GM23248 (cell line): Measurements from ENCODE around the gene COL6A3. TPM values are rescaled to one million over a fixed set of nuclear protein-coding genes. Genes with fewer than 3 reads are reported as not detected.

ENCODE experiments used
- DNase-seq: peaks from one replicate; pipeline ENCODE4 v3.0.0-alpha.2; 2015
- H2AFZ ChIP-seq: fragments of 200-600 bp; sonication (generic); 2 replicates; pipeline ENCODE4 v1.6.1; 2016; ENCODE audit warnings: antibody characterized with exemption
- H3F3A ChIP-seq: fragments of 200-600 bp; sonication (generic); 2 replicates; pipeline ENCODE4 v1.6.1; 2016; ENCODE audit warnings: mild to moderate bottlenecking, antibody characterized with exemption, mixed run types; ENCODE audit not compliant: insufficient read depth
- H3K27ac ChIP-seq: fragments of 200-600 bp; sonication (generic); 2 replicates; pipeline ENCODE4 v1.5.1; 2016; ENCODE audit warnings: mild to moderate bottlenecking
- H3K27me3 ChIP-seq: fragments of 200-600 bp; sonication (generic); replicated peaks from 2 replicates; pipeline ENCODE4 v1.6.1; 2016; ENCODE audit warnings: mild to moderate bottlenecking; ENCODE audit not compliant: insufficient read depth
- H3K36me3 ChIP-seq: fragments of 200-600 bp; sonication (generic); 2 replicates; pipeline ENCODE4 v1.6.1; 2016; ENCODE audit warnings: low read depth, mild to moderate bottlenecking
- H3K4me1 ChIP-seq: fragments of 200-600 bp; sonication (generic); 2 replicates; pipeline ENCODE4 v1.6.1; 2016; ENCODE audit warnings: mild to moderate bottlenecking; ENCODE audit not compliant: insufficient read depth
- H3K4me2 ChIP-seq: fragments of 200-600 bp; sonication (generic); one replicate; pipeline ENCODE4 v1.6.1; 2016; ENCODE audit warnings: mild to moderate bottlenecking; ENCODE audit not compliant: unreplicated experiment
- H3K4me3 ChIP-seq: fragments of 200-600 bp; sonication (generic); 2 replicates; pipeline ENCODE4 v1.5.1; 2016; ENCODE audit warnings: mild to moderate bottlenecking
- H3K79me2 ChIP-seq: fragments of 200-600 bp; sonication (generic); 2 replicates; pipeline ENCODE4 v1.6.1; 2016; ENCODE audit warnings: mild to moderate bottlenecking; ENCODE audit not compliant: insufficient read depth
- H3K9ac ChIP-seq: fragments of 200-600 bp; sonication (generic); 2 replicates; pipeline ENCODE4 v1.6.1; 2016; ENCODE audit warnings: mild to moderate bottlenecking
- H3K9me2 ChIP-seq: fragments of 200-600 bp; sonication (generic); 2 replicates; pipeline ENCODE4 v1.6.1; 2016; ENCODE audit warnings: mixed run types, mild to moderate bottlenecking, moderate library complexity; ENCODE audit not compliant: insufficient read depth
- H3K9me3 ChIP-seq: fragments of 200-600 bp; sonication (generic); one replicate; pipeline ENCODE4 v1.6.1; 2017; ENCODE audit warnings: low read depth
- H4K20me1 ChIP-seq: fragments of 200-600 bp; sonication (generic); 2 replicates; pipeline ENCODE4 v1.6.0; 2016; ENCODE audit not compliant: insufficient read depth
- EZH2 ChIP-seq: fragments of 200-600 bp; sonication (generic); IDR thresholded peaks from 2 replicates; pipeline ENCODE4 v1.6.1; 2018; ENCODE audit warnings: antibody characterized with exemption, mild to moderate bottlenecking; ENCODE audit not compliant: insufficient read depth, poor library complexity, severe bottlenecking
- EZH2phosphoT487 ChIP-seq: fragments of 200-600 bp; sonication (generic); IDR thresholded peaks from 2 replicates; pipeline ENCODE4 v1.6.1; 2018; ENCODE audit warnings: antibody characterized with exemption, moderate library complexity, mild to moderate bottlenecking, low read depth; ENCODE audit not compliant: insufficient read depth
- WGBS, 2 experiments: methylation state at CpG; one replicate each; pipeline ENCODE4 v1.1.6; 2015 to 2017; ENCODE audit warnings: low lambda C conversion rate in 2 of 2, low coverage in 1 of 2; ENCODE audit errors: missing lambda C conversion rate in 2 of 2; 5-methylcytosine and 5-hydroxymethylcytosine counted together
- in situ Hi-C: fragments of 300-500 bp; cut with MboI; formaldehyde crosslinking; loops from 2 replicates; pipeline ENCODE4 v1.15.0; 2020
- polyA plus RNA-seq: library from polyadenylated mRNA; unstranded; fragments of >200 nt; fragmentation: Nextera tagmentation; extraction: Ambion mirVana; gene quantifications from 2 replicates; pipeline ENCODE4 v1.2.1, GENCODE V29; 2016
- total RNA-seq: library from RNA; depleted of rRNA; stranded (reverse); fragments of >200 nt; shearing (Covaris generic); gene quantifications from 2 replicates; pipeline ENCODE4 v1.2.3, GENCODE V29; 2014

Gene COL6A3
- total and polyA plus RNA-seq, 2 experiments from 2014 or later: 344 to 1,362 TPM

DNA sequence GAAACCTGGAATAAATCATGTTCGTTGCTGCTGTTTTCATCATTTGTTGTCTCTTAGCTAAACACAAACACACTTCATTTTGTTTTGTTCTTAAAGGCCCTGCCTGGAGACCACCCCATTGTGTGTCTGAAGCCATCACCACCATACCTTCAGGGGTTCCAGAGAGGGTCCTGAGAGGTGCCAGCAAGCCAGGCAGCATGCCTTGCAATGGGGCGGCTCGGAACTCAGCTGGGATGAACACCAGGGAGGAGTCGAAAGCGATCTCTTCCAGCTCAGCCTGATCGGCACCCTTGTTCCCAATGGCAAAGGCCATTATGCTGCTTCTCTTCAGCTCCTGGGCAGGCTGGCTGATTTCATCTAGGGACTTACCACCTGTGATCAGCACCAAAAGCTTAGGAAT, 33.2 kb downstream of the COL6A3 start:
- Histone ChIP-seq H4K20me1 (no peaks in the 10 kb centered on the region), H3K36me3 (peaks cover 91% of the 10 kb centered on the region), H3K9me2 (no peaks in the 10 kb centered on the region), H3K4me1 (peaks cover 14% of the 10 kb centered on the region; the same call in 1 of the 2 replicates), H3F3A (peaks cover 99% of the 10 kb centered on the region), H3K27ac (0 out of 2 replicates have a peak overlapping the region, but pooled peaks have one; percentile 40), H3K27me3 (no peaks in the 10 kb centered on the region), H3K4me2 (no peak overlapping the region), H3K4me3 (no peak overlapping the region), H3K9me3 (no peaks in the 10 kb centered on the region), H3K9ac (no peak overlapping the region), H3K79me2 (peaks cover 100% of the 10 kb centered on the region), H2AFZ (no peak overlapping the region)
- 92 to 94% methylated on average over 6 of the region's 6 CpGs for WGBS, 2 experiments
- TF ChIP-seq EZH2phosphoT487 (no peak), EZH2 (no peak)
- no peak for DNase-seq
- in situ Hi-C loops: no loop called here

DNA sequence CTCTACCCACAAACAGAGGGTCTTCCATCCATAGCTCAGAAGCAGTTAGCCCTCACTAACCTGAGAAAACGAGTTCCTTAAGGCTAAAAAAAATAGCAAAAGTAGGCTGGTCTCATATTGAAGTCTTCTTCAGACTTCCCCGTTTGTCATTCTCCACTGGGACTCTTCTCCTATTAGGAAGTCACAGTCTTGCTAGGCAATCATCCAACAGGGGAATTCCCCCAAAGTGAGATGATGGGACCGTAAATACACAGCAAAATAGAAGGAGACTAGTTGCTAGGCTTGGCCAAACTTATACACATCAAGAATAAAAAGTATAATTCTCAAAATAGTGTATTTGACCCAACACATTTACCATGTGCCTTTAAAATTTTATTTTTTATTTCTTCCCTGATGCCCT, 34.3 kb downstream of the COL6A3 start:
- Histone ChIP-seq H3K27ac (peak overlapping the region; percentile 40), H3K27me3 (no peaks in the 10 kb centered on the region), H3K4me1 (peaks cover 6% of the 10 kb centered on the region; the same call in 1 of the 2 replicates), H3K36me3 (peaks cover 91% of the 10 kb centered on the region), H3K9ac (no peak overlapping the region), H4K20me1 (no peaks in the 10 kb centered on the region), H3F3A (peaks cover 99% of the 10 kb centered on the region), H3K9me2 (no peaks in the 10 kb centered on the region), H2AFZ (no peak overlapping the region), H3K4me3 (no peak overlapping the region), H3K4me2 (no peak overlapping the region), H3K79me2 (peaks cover 100% of the 10 kb centered on the region), H3K9me3 (no peaks in the 10 kb centered on the region)
- in situ Hi-C loops: no loop called here
- 48 to 58% methylated on average over 3 of the region's 3 CpGs for WGBS, 2 experiments
- DNase-seq: no peak
- no peak for TF ChIP-seq EZH2phosphoT487
- no peak for TF ChIP-seq EZH2

DNA sequence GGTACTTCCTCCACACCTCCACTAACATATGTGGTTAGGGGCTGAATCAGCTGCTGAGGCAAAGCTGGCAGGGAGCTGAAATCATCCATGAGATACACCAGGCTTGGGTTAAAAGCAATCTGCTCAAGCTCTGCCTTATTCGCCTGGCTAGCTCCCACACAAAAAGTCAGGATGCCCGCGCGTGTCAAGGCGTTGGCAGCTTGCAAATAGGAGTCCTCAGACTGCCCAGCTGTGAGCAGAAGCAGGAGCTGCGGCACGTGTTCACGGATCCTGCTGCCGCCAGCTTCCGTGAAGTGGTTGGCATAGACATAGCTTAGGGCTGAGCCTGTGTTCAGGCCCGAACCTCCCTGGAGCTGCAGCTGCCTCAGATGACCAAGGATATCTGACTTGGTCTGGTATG, 35.3 kb downstream of the COL6A3 start:
- Histone ChIP-seq H3K9ac (no peak overlapping the region), H3K9me2 (no peaks in the 10 kb centered on the region), H3K4me1 (no peaks in the 10 kb centered on the region), H3F3A (peaks cover 100% of the 10 kb centered on the region), H3K4me3 (no peak overlapping the region), H3K4me2 (no peak overlapping the region), H2AFZ (no peak overlapping the region), H3K9me3 (no peaks in the 10 kb centered on the region), H3K36me3 (peaks cover 97% of the 10 kb centered on the region), H3K79me2 (peaks cover 100% of the 10 kb centered on the region), H3K27me3 (no peaks in the 10 kb centered on the region), H3K27ac (peak overlapping the region; percentile 40; the same call in 1 of the 2 replicates), H4K20me1 (no peaks in the 10 kb centered on the region)
- in situ Hi-C loops: no loop called here
- WGBS, 2 experiments: 90 to 95% methylated on average over 11 of the region's 11 CpGs
- DNase-seq: no peak
- TF ChIP-seq EZH2phosphoT487 (no peak), EZH2 (no peak)

DNA sequence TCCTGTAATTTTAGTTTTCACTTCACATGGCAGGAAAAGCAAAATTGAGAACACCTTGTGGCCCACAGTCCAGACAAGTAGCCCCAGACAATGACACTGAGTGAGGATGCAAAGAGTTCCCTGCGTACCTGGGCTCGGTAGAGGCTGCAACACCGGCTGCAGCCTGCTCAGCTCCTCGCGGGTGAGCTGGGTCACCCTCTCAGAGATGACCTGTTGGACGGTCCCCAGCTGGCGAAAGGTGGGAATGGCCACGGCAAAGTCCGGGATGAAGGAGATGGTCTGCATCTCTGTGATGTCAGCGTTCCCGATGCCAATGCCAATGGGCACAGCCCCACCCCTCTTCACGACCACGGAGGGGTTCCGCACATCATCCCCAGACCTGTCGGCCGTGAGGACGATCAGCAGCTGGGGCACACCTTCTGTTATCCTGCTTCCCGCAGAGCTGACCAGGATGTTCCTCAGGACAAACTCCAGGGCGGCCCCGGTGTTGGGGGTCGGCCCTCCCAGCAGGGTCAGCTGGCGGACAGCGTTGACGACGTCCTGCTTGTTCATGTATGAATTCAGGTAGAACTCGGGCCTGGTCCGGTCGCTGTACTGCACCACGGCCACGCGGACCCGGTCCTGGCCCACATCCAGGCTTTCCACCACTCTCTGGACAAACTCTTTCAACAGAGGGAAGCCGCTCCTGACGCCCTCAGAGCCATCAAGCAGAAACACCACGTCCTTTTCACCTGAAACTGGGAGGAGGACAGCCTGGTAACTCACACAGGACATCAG, 39.5 kb downstream of the COL6A3 start:
- 86 to 87% methylated on average over 33 to 35 of the region's 35 CpGs for WGBS, 2 experiments

More for the DNA sequence above, 39.5 kb downstream of the COL6A3 start:
- Histone ChIP-seq H3K27me3 (no peaks in the 10 kb centered on the region), H2AFZ (no peak overlapping the region), H3K4me3 (no peak overlapping the region), H3K79me2 (peaks cover 100% of the 10 kb centered on the region), H3K4me1 (no peaks in the 10 kb centered on the region), H3F3A (peaks cover 92% of the 10 kb centered on the region), H3K36me3 (peaks cover 86% of the 10 kb centered on the region), H3K9me3 (no peaks in the 10 kb centered on the region), H3K27ac (no peak overlapping the region; the same call in 1 of the 2 replicates), H3K9me2 (no peaks in the 10 kb centered on the region), H4K20me1 (no peaks in the 10 kb centered on the region), H3K4me2 (no peak overlapping the region), H3K9ac (no peak overlapping the region)
- no peak for DNase-seq
- TF ChIP-seq EZH2phosphoT487 (no peak), EZH2 (no peak)
- in situ Hi-C loops: no loop called here
